T-helper 1 cell treated with Interleukin-12 subunit alpha and Interleukin-12 subunit beta and Interleukin-4 antibody, amounts not matched to agents 30 μg/mL and 1 μg/mL, for 36 hours (primary cell): ENCODE results near the gene MLPH.
"Not testable (repeated sequence)": the region's sequence is repeated elsewhere in the genome, so short reads cannot be mapped to it uniquely, and the experiment has no call there.

Experiments used
- H3K27ac Mint-ChIP-seq: one replicate; pipeline ENCODE4 v1.8.0; 2021; ENCODE audit warnings: mild to moderate bottlenecking, mixed read lengths
- H3K27me3 Mint-ChIP-seq: one replicate; pipeline ENCODE4 v1.8.0; 2021; ENCODE audit warnings: low read depth, mixed read lengths
- H3K36me3 Mint-ChIP-seq: one replicate; pipeline ENCODE4 v1.8.0; 2021; ENCODE audit warnings: low read depth, mixed read lengths
- H3K4me1 Mint-ChIP-seq: one replicate; pipeline ENCODE4 v1.8.0; 2021; ENCODE audit warnings: low read depth, mixed read lengths
- H3K4me3 Mint-ChIP-seq: one replicate; pipeline ENCODE4 v1.8.0; 2021; ENCODE audit warnings: mild to moderate bottlenecking, moderate library complexity, mixed read lengths
- H3K9me3 Mint-ChIP-seq: one replicate; pipeline ENCODE4 v1.8.0; 2021; ENCODE audit warnings: mixed read lengths

The MLPH gene

GRCh38 chr2:237583385-237584295 lies 96.6 kb downstream of the MLPH start:
- peaks cover 9% of the 10 kb centered on the region for H3K27me3 Mint-ChIP-seq
- no peak overlapping the region for H3K27ac Mint-ChIP-seq
- no peaks in the 10 kb centered on the region for H3K9me3 Mint-ChIP-seq
- no peaks in the 10 kb centered on the region for H3K36me3 Mint-ChIP-seq
- peaks cover 3% of the 10 kb centered on the region for H3K4me1 Mint-ChIP-seq
- H3K4me3 Mint-ChIP-seq: no peak overlapping the region

GRCh38 chr2:237585590-237586221 lies 98.7 kb downstream of the MLPH start:
- H3K4me1 Mint-ChIP-seq: peaks cover 3% of the 10 kb centered on the region
- H3K27ac Mint-ChIP-seq: no peak overlapping the region
- no peaks in the 10 kb centered on the region for H3K9me3 Mint-ChIP-seq
- peaks cover 9% of the 10 kb centered on the region for H3K27me3 Mint-ChIP-seq
- H3K36me3 Mint-ChIP-seq: no peaks in the 10 kb centered on the region
- H3K4me3 Mint-ChIP-seq: no peak overlapping the region

- Mint-ChIP-seq H3K9me3 (no peaks in the 10 kb centered on the region), H3K36me3 (no peaks in the 10 kb centered on the region), H3K27ac (no peak overlapping the region), H3K4me3 (no peak overlapping the region), H3K4me1 (peaks cover 10% of the 10 kb centered on the region), H3K27me3 (peaks cover 9% of the 10 kb centered on the region)
These were observed 101.1 kb downstream of the MLPH start for GRCh38 chr2:237588044-237588696.

DNA sequence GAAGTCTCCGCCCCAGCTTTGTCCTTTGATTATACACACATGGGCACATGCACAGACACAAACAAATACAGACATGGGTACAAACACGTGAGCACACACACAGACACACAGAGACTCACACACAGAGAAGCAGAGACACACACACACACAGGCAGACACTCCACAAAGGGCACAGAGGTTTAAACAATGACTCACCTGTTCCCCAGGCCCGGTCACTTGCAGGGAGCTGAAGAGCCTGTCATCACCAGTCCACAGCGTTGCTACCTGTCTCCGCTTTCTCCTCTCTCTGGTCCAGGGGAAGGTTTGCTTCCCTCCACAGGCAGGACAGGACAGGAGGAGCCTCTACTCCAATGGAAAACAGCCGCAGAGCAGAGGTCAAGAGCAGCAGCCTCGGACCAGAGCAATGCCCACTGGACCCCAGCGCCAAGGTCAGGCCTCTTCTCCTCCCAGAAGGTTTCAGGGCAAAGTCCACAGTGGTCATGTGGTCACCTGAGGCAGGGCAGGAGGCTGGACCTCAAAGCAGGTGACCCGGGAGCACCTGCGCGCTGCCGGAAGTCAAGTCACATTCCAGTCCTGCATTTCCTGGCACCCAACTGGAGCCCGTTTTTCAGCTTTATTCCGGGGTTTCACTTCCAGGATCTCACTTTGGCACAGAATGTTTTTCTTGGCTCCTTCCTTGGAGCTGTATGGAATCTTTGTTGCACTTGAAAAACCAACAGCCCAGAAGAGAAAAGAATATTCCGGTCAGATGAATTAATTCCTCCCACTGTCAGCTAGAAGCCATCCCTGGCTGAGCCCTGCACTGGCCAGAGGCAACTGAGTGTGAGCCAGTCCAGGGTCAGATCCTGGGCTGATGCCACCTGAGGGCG lies 103.5 kb downstream of the MLPH start, which contains the start of gene RAB17:
TSS of gene RAB17 (minus strand) at position 463 of the 869 bp plus-strand sequence. CDS start 4,580 bp downstream, outside the sequence.
- Mint-ChIP-seq H3K4me1 (peaks cover 10% of the 10 kb centered on the region), H3K36me3 (no peaks in the 10 kb centered on the region), H3K4me3 (no peak within 1 kb of the TSS)

DNA sequence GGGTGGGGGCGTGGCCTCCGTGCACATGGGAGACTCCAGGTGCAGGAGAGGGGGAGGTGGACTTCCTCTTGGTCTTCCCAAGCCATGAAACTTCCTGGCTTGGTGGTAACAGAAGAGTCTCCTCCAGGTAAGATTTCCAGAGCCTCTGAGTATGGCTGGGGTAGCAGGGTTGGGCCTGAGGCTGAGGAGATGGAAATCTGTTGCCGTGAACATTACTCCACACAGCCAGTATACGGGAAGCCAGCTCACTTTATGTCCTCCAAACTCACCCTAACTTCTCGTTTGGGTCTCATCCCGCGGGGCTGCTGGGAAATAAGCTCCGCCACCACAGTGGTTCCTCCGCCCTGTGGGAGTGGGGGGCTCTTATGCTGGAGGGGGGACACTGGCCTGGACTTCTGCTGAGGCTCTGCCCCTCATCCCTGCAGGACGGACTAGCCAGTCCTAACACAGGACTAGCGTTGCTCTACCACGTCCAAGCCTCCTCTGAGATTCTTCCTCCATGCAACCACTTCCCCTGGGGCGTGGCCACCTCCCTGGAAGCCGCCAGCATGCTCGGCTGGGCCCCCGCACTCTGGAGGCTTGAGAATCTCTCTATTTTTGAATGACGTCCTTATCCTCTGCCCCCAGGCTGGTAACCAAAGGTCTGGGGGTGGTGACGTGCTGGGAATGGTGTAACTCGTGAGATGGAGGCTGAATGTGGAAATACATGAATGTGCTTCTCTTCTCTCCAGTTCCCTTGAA lies 104.3 kb downstream of the MLPH start:
- no peaks in the 10 kb centered on the region for H3K36me3 Mint-ChIP-seq
- no peak overlapping the region for H3K4me3 Mint-ChIP-seq
- H3K4me1 Mint-ChIP-seq: peaks cover 10% of the 10 kb centered on the region
- no peaks in the 10 kb centered on the region for H3K9me3 Mint-ChIP-seq
- H3K27me3 Mint-ChIP-seq: peaks cover 9% of the 10 kb centered on the region
- H3K27ac Mint-ChIP-seq: no peak overlapping the region

More for the DNA sequence above, 103.5 kb downstream of the MLPH start, which contains the start of gene RAB17:
- peaks cover 9% of the 10 kb centered on the region for H3K27me3 Mint-ChIP-seq
- H3K27ac Mint-ChIP-seq: no peak within 1 kb of the TSS
- H3K9me3 Mint-ChIP-seq: no peaks in the 10 kb centered on the region

DNA sequence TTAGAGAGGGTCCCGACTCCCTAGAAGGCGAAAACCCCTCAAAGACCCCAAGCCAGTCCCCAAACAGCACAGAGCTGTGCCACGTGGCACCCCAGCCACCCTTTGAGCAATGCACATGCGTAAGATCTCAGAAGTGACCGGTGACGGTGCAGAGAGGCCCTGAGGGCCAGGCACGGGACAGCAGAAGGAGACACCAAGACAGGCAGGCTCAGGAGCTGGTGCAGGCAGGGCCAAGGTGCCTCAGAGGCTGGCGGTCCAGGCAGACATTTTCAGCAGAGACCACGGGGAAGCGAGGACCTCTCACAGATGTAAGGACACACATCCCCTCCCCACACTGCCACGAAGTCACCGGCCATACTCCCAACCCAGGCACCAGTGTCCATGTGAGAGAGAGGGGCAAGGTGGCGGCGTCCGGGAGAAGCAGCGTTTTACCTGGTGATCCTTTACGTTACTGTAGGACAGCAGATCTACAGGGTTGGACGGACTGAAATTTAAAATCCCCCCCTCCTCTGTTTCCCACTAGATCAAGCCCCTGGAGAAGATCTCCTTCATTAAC lies 105.5 kb downstream of the MLPH start:
- Mint-ChIP-seq H3K27ac (no peak overlapping the region), H3K27me3 (peaks cover 2% of the 10 kb centered on the region), H3K9me3 (no peaks in the 10 kb centered on the region), H3K4me1 (peaks cover 11% of the 10 kb centered on the region), H3K4me3 (no peak overlapping the region), H3K36me3 (no peaks in the 10 kb centered on the region)

DNA sequence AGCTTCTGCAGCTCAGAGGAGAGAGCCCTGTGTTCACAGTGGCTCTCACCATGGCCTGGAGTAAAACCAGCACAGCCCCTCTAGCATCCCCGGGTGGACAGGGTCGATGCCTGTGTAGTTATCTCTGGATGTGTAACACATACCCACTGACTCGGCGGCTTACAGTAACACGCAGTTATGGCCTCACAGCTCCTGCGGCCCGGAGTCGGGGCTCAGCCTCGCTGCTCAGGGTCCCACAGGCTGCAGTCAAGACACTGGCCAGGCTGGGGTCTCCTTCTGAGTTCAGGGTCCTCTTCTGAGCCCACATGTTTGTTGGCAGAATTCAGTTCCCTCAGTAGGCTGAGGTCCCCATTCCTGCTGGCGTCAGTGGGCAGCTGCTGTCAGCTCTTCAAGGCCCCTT lies 106.0 kb downstream of the MLPH start:
- Mint-ChIP-seq H3K27ac (no peak overlapping the region), H3K4me3 (no peak overlapping the region), H3K36me3 (no peaks in the 10 kb centered on the region), H3K27me3 (no peaks in the 10 kb centered on the region), H3K4me1 (peaks cover 14% of the 10 kb centered on the region), H3K9me3 (no peaks in the 10 kb centered on the region)

- H3K4me3 Mint-ChIP-seq: no peak overlapping the region
- peaks cover 16% of the 10 kb centered on the region for H3K4me1 Mint-ChIP-seq
- H3K27ac Mint-ChIP-seq: no peak overlapping the region
- H3K36me3 Mint-ChIP-seq: no peaks in the 10 kb centered on the region
- H3K27me3 Mint-ChIP-seq: no peaks in the 10 kb centered on the region
- no peaks in the 10 kb centered on the region for H3K9me3 Mint-ChIP-seq
These were observed 106.7 kb downstream of the MLPH start for GRCh38 chr2:237593596-237594320.

DNA sequence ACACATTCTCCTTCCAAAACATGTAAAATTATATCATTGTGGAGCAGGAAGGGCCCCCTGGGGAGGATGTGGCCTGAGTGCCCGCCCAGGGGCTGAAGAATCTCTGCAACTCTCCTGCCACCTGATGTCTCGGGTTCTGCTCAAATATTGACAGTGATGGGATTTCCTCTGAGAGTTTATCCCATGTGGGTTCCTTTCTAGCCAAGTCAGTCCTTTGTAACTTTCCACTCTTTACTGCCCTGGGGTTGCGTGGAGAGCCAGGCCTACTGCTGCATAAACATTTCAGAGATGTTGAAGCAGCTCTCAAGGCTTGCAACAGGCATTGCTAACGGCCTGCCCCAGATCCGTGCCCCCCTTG lies 107.4 kb downstream of the MLPH start:
- Mint-ChIP-seq H3K9me3 (no peaks in the 10 kb centered on the region), H3K27me3 (no peaks in the 10 kb centered on the region), H3K4me3 (no peak overlapping the region), H3K27ac (no peak overlapping the region), H3K4me1 (peaks cover 16% of the 10 kb centered on the region), H3K36me3 (no peaks in the 10 kb centered on the region)

GRCh38 chr2:237595829-237596519 lies 108.9 kb downstream of the MLPH start:
- not testable (repeated sequence) for H3K36me3 Mint-ChIP-seq, H3K27ac Mint-ChIP-seq, H3K4me3 Mint-ChIP-seq, H3K9me3 Mint-ChIP-seq, H3K27me3 Mint-ChIP-seq
- peaks cover 13% of the 10 kb centered on the region for H3K4me1 Mint-ChIP-seq

DNA sequence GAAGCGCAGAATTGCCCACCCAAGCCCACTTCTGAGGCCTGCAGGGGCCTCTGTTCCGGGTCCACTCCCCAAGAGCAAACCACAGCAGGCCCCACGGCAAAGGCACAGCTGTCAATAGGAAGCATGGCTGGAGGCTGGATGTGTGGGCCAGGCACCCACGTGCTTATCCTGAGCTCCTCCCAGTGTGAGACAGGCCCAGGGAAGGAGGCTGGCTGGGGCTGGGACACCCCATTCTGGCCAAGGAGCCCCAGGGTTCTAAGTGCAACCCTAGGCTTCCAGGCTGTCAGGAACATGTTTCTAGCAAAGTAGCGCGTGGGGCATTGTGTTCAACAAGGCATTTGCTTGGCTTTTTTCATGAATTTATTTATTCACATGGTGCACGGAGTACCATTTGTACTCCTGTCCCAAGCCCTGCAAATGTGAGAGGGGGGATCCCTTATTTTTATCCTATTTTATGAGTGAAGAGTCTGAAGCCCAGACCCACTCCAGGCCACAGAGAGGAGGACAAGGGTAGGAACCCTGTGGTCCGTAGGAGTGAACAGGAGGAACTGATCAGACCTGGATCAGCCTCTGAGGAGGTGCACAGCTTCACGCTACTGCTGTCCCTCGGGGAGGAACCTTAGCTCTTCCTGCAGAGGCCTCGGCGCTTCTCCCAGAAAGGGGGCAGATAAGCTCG lies 109.6 kb downstream of the MLPH start:
- no peak overlapping the region for H3K4me3 Mint-ChIP-seq
- no peaks in the 10 kb centered on the region for H3K36me3 Mint-ChIP-seq
- H3K27me3 Mint-ChIP-seq: no peaks in the 10 kb centered on the region
- H3K27ac Mint-ChIP-seq: no peak overlapping the region
- no peaks in the 10 kb centered on the region for H3K9me3 Mint-ChIP-seq
- peaks cover 6% of the 10 kb centered on the region for H3K4me1 Mint-ChIP-seq
